OCI-LY3 (cell line): ENCODE measurements around the gene ASMTL.

Experiments
- H2AFZ ChIP-seq: fragments of 200-600, 300-600 bp; shearing (Covaris generic); 2 replicates; pipeline ENCODE4 v1.6.0; 2014; ENCODE audit warnings: antibody characterized with exemption, low read depth, low read length
- H3K27ac ChIP-seq: fragments of 200-600, 300-600 bp; sonication (generic); 2 replicates; pipeline ENCODE4 v1.5.1; 2014; ENCODE audit warnings: mild to moderate bottlenecking, low read length, moderate library complexity, mixed read lengths
- H3K27me3 ChIP-seq: fragments of 200-600, 300-600 bp; sonication (generic); 2 replicates; pipeline ENCODE4 v1.6.1; 2014; ENCODE audit warnings: low read depth, low read length, mixed read lengths
- H3K36me3 ChIP-seq: fragments of 200-600, 300-600 bp; sonication (generic); replicated peaks from 2 replicates; pipeline ENCODE3; 2014; ENCODE audit warnings: low read depth, low read length, mixed read lengths
- H3K4me1 ChIP-seq: fragments of 300-600, 200-600 bp; sonication (generic); 2 replicates; pipeline ENCODE4 v1.6.1; 2014; ENCODE audit warnings: low read length, mixed read lengths
- H3K4me2 ChIP-seq: fragments of 200-600, 300-600 bp; sonication (generic); 2 replicates; pipeline ENCODE4 v1.6.1; 2014; ENCODE audit warnings: low read length, mixed read lengths
- H3K4me3 ChIP-seq: fragments of 300-600, 200-600 bp; sonication (generic); 2 replicates; pipeline ENCODE4 v1.5.1; 2014; ENCODE audit warnings: antibody characterized with exemption, mild to moderate bottlenecking, low read length, moderate library complexity
- H3K79me2 ChIP-seq: fragments of 300-600, 200-600 bp; shearing (Covaris generic); 2 replicates; pipeline ENCODE4 v1.6.1; 2014; ENCODE audit warnings: mild to moderate bottlenecking, low read length, mixed read lengths
- H3K9ac ChIP-seq: fragments of 300-600, 200-600 bp; shearing (Covaris generic); 2 replicates; pipeline ENCODE4 v1.6.0; 2014; ENCODE audit warnings: mild to moderate bottlenecking, low read length, moderate library complexity
- H3K9me3 ChIP-seq: fragments of 200-600, 300-600 bp; shearing (Covaris generic); 2 replicates; pipeline ENCODE4 v1.6.1; 2014; ENCODE audit warnings: low read length, mixed read lengths; ENCODE audit not compliant: insufficient read depth
- H4K20me1 ChIP-seq: fragments of 200-600, 300-600 bp; sonication (generic); 2 replicates; pipeline ENCODE4 v1.6.1; 2016; ENCODE audit warnings: low read length, mixed read lengths; ENCODE audit not compliant: insufficient read depth
- EZH2phosphoT487 ChIP-seq: fragments of 200-600 bp; shearing (Covaris generic); IDR thresholded peaks from 2 replicates; pipeline ENCODE4 v1.6.1; 2018; ENCODE audit warnings: antibody characterized with exemption, mixed run types, low read depth
- TF ChIP-seq, protein P1 (sequence below): fragments of 200-600, 300-600 bp; sonication (generic); IDR thresholded peaks from 2 replicates; pipeline ENCODE4 v1.5.1; 2014; ENCODE audit warnings: antibody characterized with exemption, low read length, low read depth

ASMTL gene

GRCh38 chrX:1389181-1389992, 63.3 kb downstream of the ASMTL start:
- H3K27ac ChIP-seq, result no peak overlapping the region
- no peak overlapping the region for H3K4me2 ChIP-seq
- no peak overlapping the region for H3K4me3 ChIP-seq
- no peak overlapping the region for H2AFZ ChIP-seq
- TF ChIP-seq, protein P1, sequence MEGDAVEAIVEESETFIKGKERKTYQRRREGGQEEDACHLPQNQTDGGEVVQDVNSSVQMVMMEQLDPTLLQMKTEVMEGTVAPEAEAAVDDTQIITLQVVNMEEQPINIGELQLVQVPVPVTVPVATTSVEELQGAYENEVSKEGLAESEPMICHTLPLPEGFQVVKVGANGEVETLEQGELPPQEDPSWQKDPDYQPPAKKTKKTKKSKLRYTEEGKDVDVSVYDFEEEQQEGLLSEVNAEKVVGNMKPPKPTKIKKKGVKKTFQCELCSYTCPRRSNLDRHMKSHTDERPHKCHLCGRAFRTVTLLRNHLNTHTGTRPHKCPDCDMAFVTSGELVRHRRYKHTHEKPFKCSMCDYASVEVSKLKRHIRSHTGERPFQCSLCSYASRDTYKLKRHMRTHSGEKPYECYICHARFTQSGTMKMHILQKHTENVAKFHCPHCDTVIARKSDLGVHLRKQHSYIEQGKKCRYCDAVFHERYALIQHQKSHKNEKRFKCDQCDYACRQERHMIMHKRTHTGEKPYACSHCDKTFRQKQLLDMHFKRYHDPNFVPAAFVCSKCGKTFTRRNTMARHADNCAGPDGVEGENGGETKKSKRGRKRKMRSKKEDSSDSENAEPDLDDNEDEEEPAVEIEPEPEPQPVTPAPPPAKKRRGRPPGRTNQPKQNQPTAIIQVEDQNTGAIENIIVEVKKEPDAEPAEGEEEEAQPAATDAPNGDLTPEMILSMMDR, result no peak
- no peak for TF ChIP-seq EZH2phosphoT487
- H3K9me3 ChIP-seq, result no peaks in the 10 kb centered on the region
- H3K4me1 ChIP-seq, result peaks cover 15% of the 10 kb centered on the region
- no peak overlapping the region for H3K9ac ChIP-seq
- peaks cover 74% of the 10 kb centered on the region for H3K79me2 ChIP-seq
- H4K20me1 ChIP-seq, result peaks cover 52% of the 10 kb centered on the region
- H3K27me3 ChIP-seq, result no peaks in the 10 kb centered on the region
- peaks cover 65% of the 10 kb centered on the region for H3K36me3 ChIP-seq

GRCh38 chrX:1388651-1389050, 64.1 kb downstream of the ASMTL start:
- TF ChIP-seq, protein P1, result no peak
- no peak for TF ChIP-seq EZH2phosphoT487

GRCh38 chrX:1387141-1387776, 65.5 kb downstream of the ASMTL start:
- Histone ChIP-seq H4K20me1 (peaks cover 52% of the 10 kb centered on the region), H3K9me3 (no peaks in the 10 kb centered on the region), H2AFZ (no peak overlapping the region), H3K4me1 (peaks cover 9% of the 10 kb centered on the region), H3K4me3 (no peak overlapping the region), H3K9ac (no peak overlapping the region), H3K79me2 (peaks cover 54% of the 10 kb centered on the region), H3K27ac (no peak overlapping the region), H3K4me2 (no peak overlapping the region), H3K27me3 (no peaks in the 10 kb centered on the region), H3K36me3 (peaks cover 74% of the 10 kb centered on the region)
- TF ChIP-seq, protein P1, result no peak
- no peak for TF ChIP-seq EZH2phosphoT487

More at GRCh38 chrX:1388651-1389050, 64.1 kb downstream of the ASMTL start:
- Histone ChIP-seq H3K36me3 (peaks cover 68% of the 10 kb centered on the region), H4K20me1 (peaks cover 52% of the 10 kb centered on the region), H3K27me3 (no peaks in the 10 kb centered on the region), H3K9ac (no peak overlapping the region), H3K79me2 (peaks cover 67% of the 10 kb centered on the region), H3K4me1 (peaks cover 13% of the 10 kb centered on the region), H3K27ac (no peak overlapping the region), H3K4me3 (no peak overlapping the region), H3K4me2 (no peak overlapping the region), H3K9me3 (no peaks in the 10 kb centered on the region), H2AFZ (no peak overlapping the region)

- Histone ChIP-seq H3K4me3 (no peak overlapping the region), H2AFZ (no peak overlapping the region), H3K36me3 (peaks cover 76% of the 10 kb centered on the region), H3K4me1 (peaks cover 9% of the 10 kb centered on the region), H3K9me3 (no peaks in the 10 kb centered on the region), H3K4me2 (no peak overlapping the region), H3K27me3 (no peaks in the 10 kb centered on the region), H3K9ac (no peak overlapping the region), H4K20me1 (peaks cover 52% of the 10 kb centered on the region), H3K79me2 (peaks cover 51% of the 10 kb centered on the region), H3K27ac (no peak overlapping the region)
- no peak for TF ChIP-seq EZH2phosphoT487
- TF ChIP-seq, protein P1, result no peak
Observed at GRCh38 chrX:1386338-1387127, 66.2 kb downstream of the ASMTL start.
